GM23248 (cell line): ENCODE data around the gene MYRFL. TPM values are rescaled to one million over a fixed set of nuclear protein-coding genes. Genes with fewer than 3 reads are reported as not detected.

Source experiments
- DNase-seq: peaks from one replicate; pipeline ENCODE4 v3.0.0-alpha.2; 2015
- H2AFZ ChIP-seq: fragments of 200-600 bp; sonication (generic); 2 replicates; pipeline ENCODE4 v1.6.1; 2016; ENCODE audit warnings: antibody characterized with exemption
- H3F3A ChIP-seq: fragments of 200-600 bp; sonication (generic); 2 replicates; pipeline ENCODE4 v1.6.1; 2016; ENCODE audit warnings: mild to moderate bottlenecking, antibody characterized with exemption, mixed run types; ENCODE audit not compliant: insufficient read depth
- H3K27ac ChIP-seq: fragments of 200-600 bp; sonication (generic); 2 replicates; pipeline ENCODE4 v1.5.1; 2016; ENCODE audit warnings: mild to moderate bottlenecking
- H3K27me3 ChIP-seq: fragments of 200-600 bp; sonication (generic); replicated peaks from 2 replicates; pipeline ENCODE4 v1.6.1; 2016; ENCODE audit warnings: mild to moderate bottlenecking; ENCODE audit not compliant: insufficient read depth
- H3K36me3 ChIP-seq: fragments of 200-600 bp; sonication (generic); 2 replicates; pipeline ENCODE4 v1.6.1; 2016; ENCODE audit warnings: low read depth, mild to moderate bottlenecking
- H3K4me1 ChIP-seq: fragments of 200-600 bp; sonication (generic); 2 replicates; pipeline ENCODE4 v1.6.1; 2016; ENCODE audit warnings: mild to moderate bottlenecking; ENCODE audit not compliant: insufficient read depth
- H3K4me2 ChIP-seq: fragments of 200-600 bp; sonication (generic); one replicate; pipeline ENCODE4 v1.6.1; 2016; ENCODE audit warnings: mild to moderate bottlenecking; ENCODE audit not compliant: unreplicated experiment
- H3K4me3 ChIP-seq: fragments of 200-600 bp; sonication (generic); 2 replicates; pipeline ENCODE4 v1.5.1; 2016; ENCODE audit warnings: mild to moderate bottlenecking
- H3K79me2 ChIP-seq: fragments of 200-600 bp; sonication (generic); 2 replicates; pipeline ENCODE4 v1.6.1; 2016; ENCODE audit warnings: mild to moderate bottlenecking; ENCODE audit not compliant: insufficient read depth
- H3K9ac ChIP-seq: fragments of 200-600 bp; sonication (generic); 2 replicates; pipeline ENCODE4 v1.6.1; 2016; ENCODE audit warnings: mild to moderate bottlenecking
- H3K9me2 ChIP-seq: fragments of 200-600 bp; sonication (generic); 2 replicates; pipeline ENCODE4 v1.6.1; 2016; ENCODE audit warnings: mixed run types, mild to moderate bottlenecking, moderate library complexity; ENCODE audit not compliant: insufficient read depth
- H3K9me3 ChIP-seq: fragments of 200-600 bp; sonication (generic); one replicate; pipeline ENCODE4 v1.6.1; 2017; ENCODE audit warnings: low read depth
- H4K20me1 ChIP-seq: fragments of 200-600 bp; sonication (generic); 2 replicates; pipeline ENCODE4 v1.6.0; 2016; ENCODE audit not compliant: insufficient read depth
- EZH2 ChIP-seq: fragments of 200-600 bp; sonication (generic); IDR thresholded peaks from 2 replicates; pipeline ENCODE4 v1.6.1; 2018; ENCODE audit warnings: antibody characterized with exemption, mild to moderate bottlenecking; ENCODE audit not compliant: insufficient read depth, poor library complexity, severe bottlenecking
- EZH2phosphoT487 ChIP-seq: fragments of 200-600 bp; sonication (generic); IDR thresholded peaks from 2 replicates; pipeline ENCODE4 v1.6.1; 2018; ENCODE audit warnings: antibody characterized with exemption, moderate library complexity, mild to moderate bottlenecking, low read depth; ENCODE audit not compliant: insufficient read depth
- WGBS, 2 experiments: methylation state at CpG; one replicate each; pipeline ENCODE4 v1.1.6; 2015 to 2017; ENCODE audit warnings: low lambda C conversion rate in 2 of 2, low coverage in 1 of 2; ENCODE audit errors: missing lambda C conversion rate in 2 of 2; 5-methylcytosine and 5-hydroxymethylcytosine counted together
- in situ Hi-C: fragments of 300-500 bp; cut with MboI; formaldehyde crosslinking; loops from 2 replicates; pipeline ENCODE4 v1.15.0; 2020
- polyA plus RNA-seq: library from polyadenylated mRNA; unstranded; fragments of >200 nt; fragmentation: Nextera tagmentation; extraction: Ambion mirVana; gene quantifications from 2 replicates; pipeline ENCODE4 v1.2.1, GENCODE V29; 2016
- total RNA-seq: library from RNA; depleted of rRNA; stranded (reverse); fragments of >200 nt; shearing (Covaris generic); gene quantifications from 2 replicates; pipeline ENCODE4 v1.2.3, GENCODE V29; 2014

The MYRFL gene
- total and polyA plus RNA-seq, 2 experiments from 2014 or later: not detected

GRCh38 chr12:69810870-69811498, 14.0 kb upstream of the MYRFL start:
- no peaks in the 10 kb centered on the region for H4K20me1 ChIP-seq

GRCh38 chr12:69816082-69816481, 8.9 kb upstream of the MYRFL start:
- H3K27ac ChIP-seq: no peak overlapping the region
- no peak overlapping the region for H3K9ac ChIP-seq
- no peaks in the 10 kb centered on the region for H4K20me1 ChIP-seq
- WGBS, 2 experiments: 79 to 85% methylated on average over 3 of the region's 3 CpGs
- no peaks in the 10 kb centered on the region for H3K4me1 ChIP-seq
- H2AFZ ChIP-seq: no peak overlapping the region
- H3K4me2 ChIP-seq: no peak overlapping the region
- H3K9me3 ChIP-seq: no peaks in the 10 kb centered on the region
- no peak for TF ChIP-seq EZH2phosphoT487
- no peak for TF ChIP-seq EZH2
- H3K4me3 ChIP-seq: no peak overlapping the region
- H3K27me3 ChIP-seq: no peaks in the 10 kb centered on the region
- no peaks in the 10 kb centered on the region for H3K36me3 ChIP-seq
- no peaks in the 10 kb centered on the region for H3K79me2 ChIP-seq
- in situ Hi-C loops: no loop called here
- no peak for DNase-seq
- H3F3A ChIP-seq: no peaks in the 10 kb centered on the region
- no peaks in the 10 kb centered on the region for H3K9me2 ChIP-seq

More at GRCh38 chr12:69810870-69811498, 14.0 kb upstream of the MYRFL start:
- Histone ChIP-seq H3F3A (no peaks in the 10 kb centered on the region), H3K36me3 (no peaks in the 10 kb centered on the region), H2AFZ (no peak overlapping the region), H3K4me2 (no peak overlapping the region), H3K9me2 (no peaks in the 10 kb centered on the region), H3K79me2 (no peaks in the 10 kb centered on the region), H3K9ac (no peak overlapping the region), H3K27me3 (no peaks in the 10 kb centered on the region), H3K9me3 (no peaks in the 10 kb centered on the region), H3K27ac (no peak overlapping the region), H3K4me3 (no peak overlapping the region), H3K4me1 (no peaks in the 10 kb centered on the region)
- 55 to 68% methylated on average over 4 of the region's 4 CpGs for WGBS, 2 experiments
- TF ChIP-seq EZH2phosphoT487 (no peak), EZH2 (no peak)
- no peak for DNase-seq
- in situ Hi-C loops: no loop called here

GRCh38 chr12:69821032-69821455, 4.0 kb upstream of the MYRFL start:
- in situ Hi-C loops: no loop called here
- no peaks in the 10 kb centered on the region for H3K36me3 ChIP-seq
- H3K27me3 ChIP-seq: no peaks in the 10 kb centered on the region
- no peaks in the 10 kb centered on the region for H3K9me3 ChIP-seq
- no peak for DNase-seq
- H3K4me2 ChIP-seq: no peak overlapping the region
- no peak overlapping the region for H3K27ac ChIP-seq
- no peaks in the 10 kb centered on the region for H3F3A ChIP-seq
- H4K20me1 ChIP-seq: no peaks in the 10 kb centered on the region
- TF ChIP-seq EZH2phosphoT487 (no peak), EZH2 (no peak)
- no peaks in the 10 kb centered on the region for H3K9me2 ChIP-seq
- H3K79me2 ChIP-seq: no peaks in the 10 kb centered on the region
- no peak overlapping the region for H3K4me3 ChIP-seq
- H3K4me1 ChIP-seq: no peaks in the 10 kb centered on the region; the same call in 1 of the 2 replicates
- 80 to 81% methylated on average over 6 of the region's 6 CpGs for WGBS, 2 experiments
- H3K9ac ChIP-seq: no peak overlapping the region
- H2AFZ ChIP-seq: no peak overlapping the region

GRCh38 chr12:69821456-69822159, 3.4 kb upstream of the MYRFL start:
- Histone ChIP-seq H3K4me2 (no peak overlapping the region), H3K9ac (no peak overlapping the region), H3F3A (no peaks in the 10 kb centered on the region), H4K20me1 (no peaks in the 10 kb centered on the region), H3K4me3 (no peak overlapping the region), H3K9me3 (no peaks in the 10 kb centered on the region), H3K79me2 (no peaks in the 10 kb centered on the region), H2AFZ (no peak overlapping the region), H3K9me2 (no peaks in the 10 kb centered on the region), H3K27ac (no peak overlapping the region), H3K4me1 (no peaks in the 10 kb centered on the region; the same call in 1 of the 2 replicates), H3K36me3 (no peaks in the 10 kb centered on the region), H3K27me3 (no peaks in the 10 kb centered on the region)
- TF ChIP-seq EZH2 (no peak), EZH2phosphoT487 (no peak)
- in situ Hi-C loops: no loop called here
- WGBS, 2 experiments: 54 to 55% methylated on average over 8 of the region's 8 CpGs
- DNase-seq: peak; percentile 9
